GM12878 (cell line): ENCODE results near the gene NSL1. TPM values are rescaled to one million over a fixed set of nuclear protein-coding genes. Genes with fewer than 3 reads are reported as not detected.

ENCODE experiments used
- ATAC-seq: fragments of 200-7000 bp; cut with Tn5 transposase; 3 replicates; pipeline ENCODE4 v1.9.1; 2020; ENCODE audit warnings: mild to moderate bottlenecking, moderate library complexity
- BruUV-seq: library from RNA; stranded (reverse); fragments of 400-500 nt; replicated peaks from 2 replicates; lab custom pipeline; 2021; lab: Mats Ljungman, UMichigan
- CTCF ChIA-PET: fragments of 300-600 bp; sonication (Branson Sonifier 250); formaldehyde crosslinking; extraction: SDS; loops from one replicate; lab custom pipeline; 2021; ENCODE audit warnings: inconsistent platforms; lab: Yijun Ruan, JAX
- POLR2A ChIA-PET: fragments of 350-600 bp; formaldehyde crosslinking; extraction: SDS; loops from one replicate; lab custom pipeline; 2021; ENCODE audit warnings: inconsistent platforms; lab: Charles Lee
- RAD21 ChIA-PET: fragments of 300-600 bp; sonication (Branson Sonifier 250); formaldehyde crosslinking; loops from one replicate; lab custom pipeline; 2023; ENCODE audit warnings: antibody characterized with exemption; ENCODE audit not compliant: unreplicated experiment; lab: Charles Lee
- SMC1A ChIA-PET: fragments of 300-600 bp; sonication (Branson Sonifier 250); formaldehyde crosslinking; loops from one replicate; lab custom pipeline; 2023; ENCODE audit not compliant: unreplicated experiment, uncharacterized antibody; lab: Charles Lee
- DNase-seq: peaks from one replicate; pipeline ENCODE4 v3.0.0-alpha.2; 2011; ENCODE audit warnings: low read depth, low spot score
- FAIRE-seq: peaks from 3 replicates; lab custom pipeline; 2011; peaks lifted over from hg19 to GRCh38; lab: Jason Lieb, UNC
- H2AFZ ChIP-seq: 2 replicates; pipeline ENCODE4 v1.6.0; 2011; ENCODE audit warnings: low read depth, low read length, control low read depth; ENCODE audit not compliant: control insufficient read depth
- H3K27ac ChIP-seq: 2 replicates; pipeline ENCODE4 v1.5.1; 2011; ENCODE audit warnings: control low read depth; ENCODE audit not compliant: control insufficient read depth, insufficient read depth
- H3K27me3 ChIP-seq, 2 experiments: replicated peaks in 1 of 2; 2 replicates each; pipeline versions ENCODE4 v1.6.0 to v1.6.1; 2011; ENCODE audit warnings: low read length in 1 of 2; ENCODE audit not compliant: control insufficient read depth in 2 of 2, insufficient read depth in 2 of 2
- H3K36me3 ChIP-seq, 2 experiments: 2 replicates each; pipeline ENCODE4 v1.5.1; 2011; ENCODE audit warnings: low read length in 1 of 2; ENCODE audit not compliant: control insufficient read depth in 2 of 2, insufficient read depth in 2 of 2
- H3K4me1 ChIP-seq: 2 replicates; pipeline ENCODE4 v1.6.1; 2011; ENCODE audit warnings: mild to moderate bottlenecking, low read length, moderate library complexity, mixed read lengths; ENCODE audit not compliant: control insufficient read depth, insufficient read depth
- H3K4me2 ChIP-seq: 2 replicates; pipeline ENCODE4 v1.6.0; 2011; ENCODE audit warnings: control low read depth; ENCODE audit not compliant: control insufficient read depth, insufficient read depth
- H3K4me3 ChIP-seq: fragments of 200-600 bp; sonication (generic); 2 replicates; pipeline ENCODE4 v1.5.1; 2016
- H3K79me2 ChIP-seq: 2 replicates; pipeline ENCODE4 v1.6.0; 2011; ENCODE audit warnings: low read length; ENCODE audit not compliant: control insufficient read depth, insufficient read depth
- H3K9ac ChIP-seq: 2 replicates; pipeline ENCODE4 v1.8.0; 2011; ENCODE audit warnings: low read length, control low read depth, mixed read lengths; ENCODE audit not compliant: control insufficient read depth, insufficient read depth
- H3K9me3 ChIP-seq: replicated peaks from 3 replicates; pipeline ENCODE4 v1.5.1; 2011; ENCODE audit warnings: mild to moderate bottlenecking, low read length; ENCODE audit not compliant: control insufficient read depth, insufficient read depth
- H4K20me1 ChIP-seq: 2 replicates; pipeline ENCODE4 v1.6.0; 2011; ENCODE audit not compliant: control insufficient read depth, insufficient read depth
- BACH1 ChIP-seq: fragments of 450-650 bp; IDR thresholded peaks from 2 replicates; pipeline ENCODE4 v1.6.1; 2017; ENCODE audit warnings: mild to moderate bottlenecking, borderline replicate concordance
- DPF2 ChIP-seq: fragments of 450-650 bp; IDR thresholded peaks from 2 replicates; pipeline ENCODE4 v1.6.1; 2017; ENCODE audit warnings: mild to moderate bottlenecking
- FOS ChIP-seq: IDR thresholded peaks from 3 replicates; pipeline ENCODE4 v1.6.1; 2011; ENCODE audit warnings: borderline replicate concordance; ENCODE audit not compliant: insufficient read length; ENCODE audit errors: extremely low read depth
- KDM1A ChIP-seq: fragments of 200-600 bp; sonication (generic); IDR thresholded peaks from 2 replicates; pipeline ENCODE4 v1.6.1; 2016; ENCODE audit warnings: borderline replicate concordance
- LARP7 ChIP-seq: fragments of 450-650 bp; IDR thresholded peaks from 2 replicates; pipeline ENCODE4 v1.6.1; 2017; ENCODE audit warnings: mild to moderate bottlenecking
- SMAD5 ChIP-seq: IDR thresholded peaks from 2 replicates; pipeline ENCODE4 v1.6.1; 2016; ENCODE audit warnings: antibody characterized with exemption, low read depth
- in situ Hi-C: fragments of 300-500 bp; cut with MboI; formaldehyde crosslinking; loops from 9 replicates; pipeline ENCODE4 v1.14.3; 2018; ENCODE audit warnings: mixed read lengths
- intact Hi-C: fragments of 100-400 bp; cut with micrococcal nuclease; formaldehyde crosslinking; loops from one replicate; pipeline ENCODE4 v1.14.2; 2022; ENCODE audit not compliant: unreplicated experiment
- polyA plus RNA-seq, 11 experiments: library from polyadenylated mRNA; depleted of rRNA in 4 of 11; unstranded in 6 of 11; stranded (reverse) in 5 of 11; fragments of >200 nt; fragmentation: Nextera tagmentation in 4 of 11; fragmentation: Illumina TruSeq in 1 of 11; extraction: Ambion mirVana in 4 of 11; extraction: Trizol in 1 of 11; gene quantifications; 1 replicate in 1 of 11; 2 replicates in 10 of 11; pipeline versions ENCODE4 v1.2.1 to v1.2.3, GENCODE V29; 2011 to 2016; ENCODE audit warnings: inconsistent platforms in 2 of 11, missing spikeins in 2 of 11, low read depth in 1 of 11
- total RNA-seq, 4 experiments: library from RNA; depleted of rRNA in 3 of 4; stranded (reverse); fragments of >200 nt in 3 of 4; fragmentation: Illumina TruSeq in 1 of 4; extraction: Trizol in 1 of 4; gene quantifications; 2 replicates each; pipeline versions ENCODE4 v1.2.1 to v1.2.3, GENCODE V29; 2013 to 2021
- TF ChIP-seq, protein P1 (sequence below): IDR thresholded peaks from 2 replicates; pipeline ENCODE4 v1.6.1; 2012; ENCODE audit warnings: mild to moderate bottlenecking, low read depth, low read length

The NSL1 gene
- total and polyA plus RNA-seq, 10 of the 15 experiments (the other 5 are each of a cell fraction or from before 2014, with no cell fraction given) = 36.7 to 74.2 (median 46.4) TPM

DNA sequence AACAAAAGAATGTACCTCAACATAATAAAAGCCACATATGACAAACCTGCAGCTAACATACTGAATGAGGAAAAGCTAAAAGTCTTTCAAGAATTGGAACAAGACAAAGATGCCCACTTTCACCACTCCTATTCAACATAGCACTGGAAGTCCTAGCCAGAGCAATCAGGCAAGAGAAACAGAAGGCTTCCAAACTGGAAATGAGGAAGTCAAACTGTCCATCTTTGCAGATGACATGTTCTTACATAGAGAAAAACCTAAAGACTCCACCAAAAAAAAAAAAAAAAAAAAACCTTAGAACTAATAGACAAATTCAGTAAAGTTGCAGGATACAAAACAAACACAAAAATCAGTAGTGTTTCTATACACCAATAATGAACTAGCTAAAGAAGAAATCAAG lies 20.2 kb downstream of the NSL1 start:
- in situ Hi-C loops (loop anchor here (5.0 kb wide), 1 partner anchor 304 kb away; no protein-coding TSS in a partner anchor), intact Hi-C loops (no loop called here)
- Histone ChIP-seq H3K79me2 (peaks cover 7% of the 10 kb centered on the region), H3K36me3 (no peaks in the 10 kb centered on the region; a peak in 1 of 4 replicates), H3K4me2 (no peak overlapping the region), H3K9me3 (peaks cover 17% of the 10 kb centered on the region), H3K4me1 (peaks cover 4% of the 10 kb centered on the region; the same call in 1 of the 2 replicates), H2AFZ (no peak overlapping the region), H3K27me3 (no peaks in the 10 kb centered on the region), H4K20me1 (no peaks in the 10 kb centered on the region), H3K9ac (no peak overlapping the region), H3K4me3 (no peak overlapping the region), H3K27ac (no peak overlapping the region)
- RAD21 ChIA-PET = interaction anchor here (0.6 to 1.5 kb wide), 4 partner anchors 10 to 334 kb away, joined by 3 to 5 read pairs (median 4); no protein-coding TSS in a partner anchor
- FAIRE-seq (no peak), DNase-seq (no peak), ATAC-seq (no peak)
- no TSS peak for BruUV-seq
- CTCF ChIA-PET = interaction anchor here (0.9 to 4.7 kb wide), 8 partner anchors 8 to 107 kb away, joined by 3 to 22 read pairs (median 6); no protein-coding TSS in a partner anchor
- no peak for TF ChIP-seq KDM1A
- TF ChIP-seq, protein P1, sequence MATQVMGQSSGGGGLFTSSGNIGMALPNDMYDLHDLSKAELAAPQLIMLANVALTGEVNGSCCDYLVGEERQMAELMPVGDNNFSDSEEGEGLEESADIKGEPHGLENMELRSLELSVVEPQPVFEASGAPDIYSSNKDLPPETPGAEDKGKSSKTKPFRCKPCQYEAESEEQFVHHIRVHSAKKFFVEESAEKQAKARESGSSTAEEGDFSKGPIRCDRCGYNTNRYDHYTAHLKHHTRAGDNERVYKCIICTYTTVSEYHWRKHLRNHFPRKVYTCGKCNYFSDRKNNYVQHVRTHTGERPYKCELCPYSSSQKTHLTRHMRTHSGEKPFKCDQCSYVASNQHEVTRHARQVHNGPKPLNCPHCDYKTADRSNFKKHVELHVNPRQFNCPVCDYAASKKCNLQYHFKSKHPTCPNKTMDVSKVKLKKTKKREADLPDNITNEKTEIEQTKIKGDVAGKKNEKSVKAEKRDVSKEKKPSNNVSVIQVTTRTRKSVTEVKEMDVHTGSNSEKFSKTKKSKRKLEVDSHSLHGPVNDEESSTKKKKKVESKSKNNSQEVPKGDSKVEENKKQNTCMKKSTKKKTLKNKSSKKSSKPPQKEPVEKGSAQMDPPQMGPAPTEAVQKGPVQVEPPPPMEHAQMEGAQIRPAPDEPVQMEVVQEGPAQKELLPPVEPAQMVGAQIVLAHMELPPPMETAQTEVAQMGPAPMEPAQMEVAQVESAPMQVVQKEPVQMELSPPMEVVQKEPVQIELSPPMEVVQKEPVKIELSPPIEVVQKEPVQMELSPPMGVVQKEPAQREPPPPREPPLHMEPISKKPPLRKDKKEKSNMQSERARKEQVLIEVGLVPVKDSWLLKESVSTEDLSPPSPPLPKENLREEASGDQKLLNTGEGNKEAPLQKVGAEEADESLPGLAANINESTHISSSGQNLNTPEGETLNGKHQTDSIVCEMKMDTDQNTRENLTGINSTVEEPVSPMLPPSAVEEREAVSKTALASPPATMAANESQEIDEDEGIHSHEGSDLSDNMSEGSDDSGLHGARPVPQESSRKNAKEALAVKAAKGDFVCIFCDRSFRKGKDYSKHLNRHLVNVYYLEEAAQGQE = no peak
- TF ChIP-seq FOS = no peak
- no peak for TF ChIP-seq BACH1
- TF ChIP-seq SMAD5 = no peak
- TF ChIP-seq DPF2 = no peak
- TF ChIP-seq LARP7 = no peak
- SMC1A ChIA-PET = interaction anchor here (0.6 to 4.0 kb wide), 8 partner anchors 10 to 219 kb away, joined by 3 to 11 read pairs (median 3); no protein-coding TSS in a partner anchor
- POLR2A ChIA-PET = interaction anchor here (0.6 to 0.9 kb wide), 4 partner anchors 49 to 454 kb away, joined by 3 to 9 read pairs (median 6); no protein-coding TSS in a partner anchor
